Upper lobe of left lung (tissue), 6 donors: ENCODE data around the gene SDK1. TPM values are rescaled to one million over a fixed set of nuclear protein-coding genes. Genes with fewer than 3 reads are reported as not detected.
"Not testable (repeated sequence)": the region's sequence is repeated elsewhere in the genome, so short reads cannot be mapped to it uniquely, and the experiment has no call there.

Source experiments
- ATAC-seq, 2 donors: fragments of 200-7000 bp; cut with Tn5 transposase; one replicate each; pipeline ENCODE4 v1.9.1; 2022; ENCODE audit warnings: mild to moderate bottlenecking in 2 of 2, moderate library complexity in 2 of 2; ENCODE audit not compliant: low FRiP score in 2 of 2
- DNase-seq, 2 donors: peaks; one replicate each; pipeline ENCODE4 v3.0.0-alpha.2; 2019 to 2020
- H3K27ac ChIP-seq, 4 donors: fragments of 200-600 bp; sonication (generic); one replicate each; pipeline ENCODE4 v1.5.1; 2016 to 2019
- H3K27me3 ChIP-seq, 4 donors: fragments of 200-600 bp; sonication (generic); one replicate each; pipeline ENCODE4 v1.5.1; 2017 to 2019
- H3K36me3 ChIP-seq, 4 donors: fragments of 200-600 bp; sonication (generic); one replicate each; pipeline ENCODE4 v1.5.1; 2016 to 2019
- H3K4me1 ChIP-seq, 4 donors: fragments of 200-600 bp; sonication (generic); one replicate each; pipeline ENCODE4 v1.5.1; 2018 to 2019
- H3K4me3 ChIP-seq, 4 donors: fragments of 200-600 bp; sonication (generic); one replicate each; pipeline ENCODE4 v1.5.1; 2017 to 2019; ENCODE audit warnings: mild to moderate bottlenecking in 2 of 4, moderate library complexity in 1 of 4
- H3K9me3 ChIP-seq, 4 donors: fragments of 200-600 bp; sonication (generic); one replicate each; pipeline ENCODE4 v1.5.1; 2018 to 2019
- CTCF ChIP-seq, 6 experiments: fragments of 450-650 bp in 4 of 6; fragments of 200-600 bp in 2 of 6; sonication (generic) in 2 of 6; IDR thresholded peaks; one replicate each; pipeline ENCODE4 v1.5.1; 2016 to 2019; ENCODE audit warnings: antibody characterized with exemption in 6 of 6
- EP300 ChIP-seq, 4 donors: sonication (generic); formaldehyde crosslinking; IDR thresholded peaks; one replicate each; pipeline ENCODE4 v1.5.1; 2017; ENCODE audit warnings: antibody characterized with exemption in 4 of 4, control low read depth in 2 of 4
- POLR2A ChIP-seq, 4 donors: fragments of 450-650 bp; IDR thresholded peaks; one replicate each; pipeline ENCODE4 v1.5.1; 2016 to 2017; ENCODE audit warnings: antibody characterized with exemption in 4 of 4, mild to moderate bottlenecking in 2 of 4
- POLR2AphosphoS5 ChIP-seq, 2 donors: sonication (generic); formaldehyde crosslinking; IDR thresholded peaks; one replicate each; pipeline ENCODE4 v1.5.1; 2017; ENCODE audit warnings: antibody characterized with exemption in 2 of 2
- WGBS, 2 donors: methylation state at CpG; one replicate each; pipeline ENCODE4 v1.1.5; 2017 to 2018; 5-methylcytosine and 5-hydroxymethylcytosine counted together
- total RNA-seq, 6 donors: library from RNA; depleted of rRNA in 4 of 6; stranded (reverse); fragments of >200 nt in 4 of 6; gene quantifications; one replicate each; pipeline versions ENCODE4 v1.1.0 to v1.2.1, GENCODE V29; 2016 to 2021
- donor health status: DM: no; HTN: no; CAD: no; lungs with moderate emphysema.
- donor health status: DM: no; HTN: yes; CAD: no; lungs with severe emphysema.

The SDK1 gene
- total RNA-seq, 6 donors from 2014 or later, result 9.3 to 90.1 (median 11.8) TPM

DNA sequence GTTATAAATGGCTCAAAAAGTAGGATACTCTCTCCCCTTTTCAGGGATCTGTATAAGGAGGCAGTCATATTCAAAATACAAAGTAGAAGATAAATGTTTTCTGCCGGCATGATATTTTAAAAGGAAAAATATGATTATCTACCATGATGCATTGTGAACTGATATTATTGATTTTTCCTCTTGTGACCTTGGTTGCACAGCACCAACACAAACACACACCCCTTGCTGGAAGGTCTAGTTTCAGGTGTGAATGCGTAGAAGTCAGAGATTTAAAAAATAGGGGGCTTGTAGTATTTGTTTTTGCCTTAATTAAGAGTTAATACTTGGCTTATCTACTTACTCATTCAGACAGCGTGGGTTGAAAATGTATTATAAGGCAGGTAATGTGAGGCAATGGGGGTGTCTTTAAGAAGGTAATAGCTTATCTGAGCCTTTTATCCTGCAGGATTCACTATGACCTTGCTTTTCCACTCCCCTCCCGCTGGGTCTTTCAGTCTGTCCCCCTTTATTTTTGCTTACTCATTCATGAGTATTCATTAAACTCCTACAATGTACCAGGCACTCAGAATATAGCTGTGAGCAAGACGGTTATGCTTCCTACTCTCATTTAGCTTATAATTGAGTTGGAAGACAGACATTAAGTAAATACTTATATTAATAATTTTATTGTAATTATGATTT is 390.6 kb downstream of the SDK1 start:
- Histone ChIP-seq H3K9me3 (no peaks in the 10 kb centered on the region), H3K27me3 (no peaks in the 10 kb centered on the region), H3K27ac (no peak overlapping the region), H3K36me3 (no peaks in the 10 kb centered on the region), H3K4me3 (no peak overlapping the region), H3K4me1 (no peaks in the 10 kb centered on the region)
- no peak for ATAC-seq
- 82 to 85% methylated on average over 5 of the region's 5 CpGs for WGBS, 2 donors
- no peak for DNase-seq
- TF ChIP-seq EP300 (IDR thresholded peaks at IDR 0.05) (no peak), POLR2A (IDR thresholded peaks at IDR 0.05) (no peak), CTCF (IDR thresholded peaks at IDR 0.05) (no peak), POLR2AphosphoS5 (IDR thresholded peaks at IDR 0.05) (no peak)

DNA sequence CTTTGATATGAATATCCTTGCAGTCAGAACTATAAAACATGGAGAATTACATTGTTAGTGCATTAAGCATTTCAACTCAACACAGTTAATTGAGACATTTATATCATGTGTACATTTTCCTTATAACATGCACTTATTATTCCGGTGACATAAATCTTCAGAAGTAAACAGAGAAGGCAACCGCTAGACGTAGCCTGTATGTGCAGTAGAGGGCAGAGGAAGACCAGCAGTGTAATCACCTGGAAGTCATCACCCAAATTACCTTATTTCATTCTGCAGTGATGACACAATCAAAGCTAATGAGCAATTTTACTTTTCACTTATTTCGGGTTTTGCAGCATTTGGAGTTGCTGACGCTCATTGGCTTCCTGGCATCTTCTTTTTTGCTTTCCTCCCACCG is 394.6 kb downstream of the SDK1 start:
- 75 to 81% methylated on average over 6 of the region's 6 CpGs for WGBS, 2 donors

GRCh38 chr7:3696113-3696512 is 395.1 kb downstream of the SDK1 start:
- Histone ChIP-seq H3K9me3 (no peaks in the 10 kb centered on the region), H3K36me3 (no peaks in the 10 kb centered on the region), H3K4me1 (no peaks in the 10 kb centered on the region), H3K27me3 (no peaks in the 10 kb centered on the region), H3K4me3 (no peak overlapping the region), H3K27ac (no peak overlapping the region)
- no peak for DNase-seq
- ATAC-seq, result no peak
- TF ChIP-seq POLR2AphosphoS5 (IDR thresholded peaks at IDR 0.05) (no peak), POLR2A (IDR thresholded peaks at IDR 0.05) (no peak), CTCF (IDR thresholded peaks at IDR 0.05) (no peak), EP300 (IDR thresholded peaks at IDR 0.05) (no peak)
- 81 to 90% methylated on average over 4 of the region's 4 CpGs for WGBS, 2 donors

More for the DNA sequence above, 394.6 kb downstream of the SDK1 start:
- no peak overlapping the region for H3K4me3 ChIP-seq
- H3K36me3 ChIP-seq, result no peaks in the 10 kb centered on the region
- H3K4me1 ChIP-seq, result no peaks in the 10 kb centered on the region
- H3K9me3 ChIP-seq, result no peaks in the 10 kb centered on the region
- TF ChIP-seq POLR2A (IDR thresholded peaks at IDR 0.05) (no peak), CTCF (IDR thresholded peaks at IDR 0.05) (no peak), EP300 (IDR thresholded peaks at IDR 0.05) (no peak), POLR2AphosphoS5 (IDR thresholded peaks at IDR 0.05) (no peak)
- DNase-seq (no peak), ATAC-seq (no peak)
- no peak overlapping the region for H3K27ac ChIP-seq
- H3K27me3 ChIP-seq, result no peaks in the 10 kb centered on the region

DNA sequence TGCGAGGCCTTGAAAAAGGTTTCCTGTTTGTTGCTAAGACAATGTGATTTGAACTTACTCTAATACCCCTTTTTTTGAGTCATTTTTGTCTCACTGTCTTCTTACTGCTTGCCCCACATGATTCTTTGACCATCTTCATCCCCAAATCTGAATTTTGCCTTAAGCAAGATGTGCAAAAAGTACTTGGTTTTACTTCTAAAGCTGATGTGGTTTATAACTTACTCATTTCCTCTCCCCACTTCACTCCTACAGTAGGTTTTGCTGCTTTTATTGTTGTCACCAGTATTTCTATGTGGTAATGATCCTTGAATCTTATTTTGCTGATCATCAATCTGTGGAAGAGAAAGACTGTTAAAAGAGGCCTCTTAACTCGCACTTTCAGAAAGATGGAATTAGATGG is 396.4 kb downstream of the SDK1 start:
- H3K4me3 ChIP-seq, result no peak overlapping the region
- TF ChIP-seq EP300 (IDR thresholded peaks at IDR 0.05), result no peak
- TF ChIP-seq POLR2AphosphoS5 (IDR thresholded peaks at IDR 0.05), result no peak
- no peaks in the 10 kb centered on the region for H3K36me3 ChIP-seq
- H3K27me3 ChIP-seq, result no peaks in the 10 kb centered on the region
- WGBS, 2 donors, result 85 to 94% methylated on average over 2 of the region's 2 CpGs
- no peak overlapping the region for H3K27ac ChIP-seq
- ATAC-seq (no peak), DNase-seq (no peak)
- no peaks in the 10 kb centered on the region for H3K9me3 ChIP-seq
- no peaks in the 10 kb centered on the region for H3K4me1 ChIP-seq

- Histone ChIP-seq H3K9me3 (peaks cover 0 to 8% (median 3%) of the 10 kb centered on the region in 4 donors), H3K4me1 (peaks cover 0 to 3% (median 0%) of the 10 kb centered on the region in 4 donors), H3K36me3 (no peaks in the 10 kb centered on the region), H3K27ac (no peak overlapping the region), H3K27me3 (no peaks in the 10 kb centered on the region), H3K4me3 (no peak overlapping the region)
- TF ChIP-seq CTCF (IDR thresholded peaks at IDR 0.05) (no peak), POLR2A (IDR thresholded peaks at IDR 0.05) (no peak), EP300 (IDR thresholded peaks at IDR 0.05) (no peak), POLR2AphosphoS5 (IDR thresholded peaks at IDR 0.05) (no peak)
- DNase-seq (no peak), ATAC-seq (no peak)
- 94 to 96% methylated on average over 1 of the region's 1 CpG for WGBS, 2 donors
Observed at GRCh38 chr7:3705258-3705657, 404.2 kb downstream of the SDK1 start.

DNA sequence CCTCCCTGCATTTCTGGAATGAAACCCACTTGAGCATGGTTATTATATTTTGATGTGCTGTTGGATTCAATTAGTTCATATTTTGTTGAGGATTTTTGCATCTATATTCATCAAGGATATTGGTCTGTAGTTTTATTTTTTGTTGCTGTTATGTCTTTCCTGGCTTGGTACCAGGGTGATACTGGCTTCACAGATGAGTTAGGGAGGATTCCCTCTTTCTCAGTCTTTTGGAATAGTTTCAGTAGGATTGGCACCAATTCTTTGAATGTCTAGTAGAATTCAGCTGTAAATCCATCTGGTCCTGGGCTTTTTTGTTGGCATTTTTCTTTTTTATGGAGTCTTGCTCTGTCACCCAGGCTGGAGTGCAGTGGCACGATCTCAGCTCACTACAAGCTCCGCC is 405.0 kb downstream of the SDK1 start:
- not testable (repeated sequence) for ATAC-seq, H3K27me3 ChIP-seq, H3K4me3 ChIP-seq, H3K27ac ChIP-seq, DNase-seq, H3K9me3 ChIP-seq, H3K4me1 ChIP-seq, H3K36me3 ChIP-seq
- 89 to 100% methylated on average over 2 of the region's 2 CpGs for WGBS, 2 donors
